Caco-2 (cell line): ENCODE data around the gene FRAS1. TPM values are rescaled to one million over a fixed set of nuclear protein-coding genes. Genes with fewer than 3 reads are reported as not detected.

Source experiments
- BruUV-seq: library from RNA; stranded (reverse); fragments of 400-500 nt; replicated peaks from 2 replicates; lab custom pipeline; 2021; lab: Mats Ljungman, UMichigan
- CTCF ChIA-PET: fragments of 300-600 bp; sonication (Branson Sonifier 250); formaldehyde crosslinking; loops from one replicate; lab custom pipeline; 2022; ENCODE audit warnings: antibody characterized with exemption; lab: Charles Lee
- POLR2A ChIA-PET: fragments of 300-600 bp; sonication (Branson Sonifier 250); formaldehyde crosslinking; loops from one replicate; lab custom pipeline; 2022; ENCODE audit warnings: antibody characterized with exemption; lab: Charles Lee
- DNase-seq, 2 experiments: peaks; one replicate each; pipeline versions ENCODE4 v3.0.0 to v3.0.0-alpha.2; 2020 to 2022
- H3K27me3 ChIP-seq: replicated peaks from 2 replicates; pipeline ENCODE4 v1.6.0; 2011; ENCODE audit warnings: low read length; ENCODE audit not compliant: control insufficient read depth, insufficient read depth
- H3K36me3 ChIP-seq: 2 replicates; pipeline ENCODE4 v1.5.1; 2011; ENCODE audit warnings: low read length; ENCODE audit not compliant: control insufficient read depth, insufficient read depth
- H3K4me1 ChIP-seq: fragments of 250-450 bp; sonication (Bioruptor Pico); 2 replicates; pipeline ENCODE4 v1.5.1; 2020; ENCODE audit warnings: mild to moderate bottlenecking
- H3K4me3 ChIP-seq: 2 replicates; pipeline ENCODE4 v1.5.1; 2011; ENCODE audit warnings: low read depth, mild to moderate bottlenecking, control low read depth, low read length
- H3K9me3 ChIP-seq: fragments of 250-450 bp; sonication (Bioruptor Pico); 2 replicates; pipeline ENCODE4 v1.5.1; 2020; ENCODE audit warnings: mild to moderate bottlenecking, moderate library complexity
- H3K27ac Mint-ChIP-seq: one replicate; pipeline ENCODE4 v1.8.0; 2022; ENCODE audit warnings: mixed read lengths; ENCODE audit not compliant: unreplicated experiment
- H3K27me3 Mint-ChIP-seq: one replicate; pipeline ENCODE4 v1.8.0; 2022; ENCODE audit warnings: mixed read lengths; ENCODE audit not compliant: insufficient read depth, unreplicated experiment
- H3K36me3 Mint-ChIP-seq: one replicate; pipeline ENCODE4 v1.8.0; 2022; ENCODE audit warnings: mild to moderate bottlenecking, mixed read lengths; ENCODE audit not compliant: insufficient read depth, unreplicated experiment
- H3K4me1 Mint-ChIP-seq: one replicate; pipeline ENCODE4 v1.8.0; 2022; ENCODE audit warnings: low read depth, mixed read lengths; ENCODE audit not compliant: unreplicated experiment
- H3K4me3 Mint-ChIP-seq: one replicate; pipeline ENCODE4 v1.8.0; 2022; ENCODE audit warnings: mild to moderate bottlenecking, moderate library complexity, mixed read lengths; ENCODE audit not compliant: unreplicated experiment
- H3K9me3 Mint-ChIP-seq: one replicate; pipeline ENCODE4 v1.8.0; 2022; ENCODE audit warnings: mixed read lengths; ENCODE audit not compliant: unreplicated experiment
- intact Hi-C: fragments of 100-400 bp; cut with micrococcal nuclease; formaldehyde crosslinking; loops from one replicate; pipeline ENCODE4 v1.10.0; 2022; ENCODE audit not compliant: unreplicated experiment
- total RNA-seq: library from RNA; stranded (reverse); gene quantifications from 2 replicates; pipeline ENCODE4 v1.2.3, GENCODE V29; 2022
- TF ChIP-seq, protein P1 (sequence below), 2 experiments: fragments of 200-600 bp in 1 of 2; IDR thresholded peaks; 1 replicate in 1 of 2; 2 replicates in 1 of 2; pipeline versions ENCODE4 v1.5.1 to v1.8.0; 2011 to 2022; ENCODE audit warnings: antibody characterized with exemption in 1 of 2, control low read depth in 1 of 2, inconsistent platforms in 1 of 2, low read depth in 1 of 2, low read length in 1 of 2, mild to moderate bottlenecking in 1 of 2, moderate library complexity in 1 of 2; ENCODE audit not compliant: insufficient read depth in 1 of 2, severe bottlenecking in 1 of 2, unreplicated experiment in 1 of 2

Gene FRAS1
- total RNA-seq, 1 experiment from 2014 or later = 40.8 TPM

DNA sequence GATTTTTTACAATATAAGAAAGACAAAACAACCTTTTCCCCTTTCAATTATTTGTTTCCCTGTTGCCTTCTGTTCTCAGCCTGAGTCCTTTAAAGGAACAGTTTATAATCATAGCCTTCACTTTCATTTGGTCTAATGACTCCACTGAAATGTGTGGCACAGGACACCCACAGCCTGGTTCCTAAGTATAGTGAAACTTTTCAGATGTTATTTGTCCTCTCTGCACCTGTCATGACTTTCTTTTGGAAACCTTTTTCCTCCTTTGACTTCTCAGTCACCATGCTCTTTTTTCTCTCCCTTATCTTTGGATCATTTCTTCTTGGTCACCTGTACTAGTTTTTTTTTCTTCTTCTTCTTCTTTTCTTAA lies 256.6 kb downstream of the FRAS1 start:
- intact Hi-C loops = no loop called here

GRCh38 chr4:78318126-78318525 lies 261.0 kb downstream of the FRAS1 start:
- POLR2A ChIA-PET = no interaction called here
- H3K4me1 Mint-ChIP-seq = no peaks in the 10 kb centered on the region
- no peaks in the 10 kb centered on the region for H3K36me3 ChIP-seq
- no peaks in the 10 kb centered on the region for H3K27me3 ChIP-seq
- H3K27me3 Mint-ChIP-seq = no peaks in the 10 kb centered on the region
- BruUV-seq = no TSS peak
- CTCF ChIA-PET = no interaction called here
- H3K27ac Mint-ChIP-seq = no peak overlapping the region
- intact Hi-C loops = no loop called here
- H3K9me3 ChIP-seq = no peaks in the 10 kb centered on the region
- H3K4me3 ChIP-seq = no peak overlapping the region
- no peak overlapping the region for H3K4me3 Mint-ChIP-seq
- H3K4me1 ChIP-seq = no peaks in the 10 kb centered on the region
- no peaks in the 10 kb centered on the region for H3K9me3 Mint-ChIP-seq
- DNase-seq = no peak
- H3K36me3 Mint-ChIP-seq = peaks cover 13% of the 10 kb centered on the region
- TF ChIP-seq, protein P1, sequence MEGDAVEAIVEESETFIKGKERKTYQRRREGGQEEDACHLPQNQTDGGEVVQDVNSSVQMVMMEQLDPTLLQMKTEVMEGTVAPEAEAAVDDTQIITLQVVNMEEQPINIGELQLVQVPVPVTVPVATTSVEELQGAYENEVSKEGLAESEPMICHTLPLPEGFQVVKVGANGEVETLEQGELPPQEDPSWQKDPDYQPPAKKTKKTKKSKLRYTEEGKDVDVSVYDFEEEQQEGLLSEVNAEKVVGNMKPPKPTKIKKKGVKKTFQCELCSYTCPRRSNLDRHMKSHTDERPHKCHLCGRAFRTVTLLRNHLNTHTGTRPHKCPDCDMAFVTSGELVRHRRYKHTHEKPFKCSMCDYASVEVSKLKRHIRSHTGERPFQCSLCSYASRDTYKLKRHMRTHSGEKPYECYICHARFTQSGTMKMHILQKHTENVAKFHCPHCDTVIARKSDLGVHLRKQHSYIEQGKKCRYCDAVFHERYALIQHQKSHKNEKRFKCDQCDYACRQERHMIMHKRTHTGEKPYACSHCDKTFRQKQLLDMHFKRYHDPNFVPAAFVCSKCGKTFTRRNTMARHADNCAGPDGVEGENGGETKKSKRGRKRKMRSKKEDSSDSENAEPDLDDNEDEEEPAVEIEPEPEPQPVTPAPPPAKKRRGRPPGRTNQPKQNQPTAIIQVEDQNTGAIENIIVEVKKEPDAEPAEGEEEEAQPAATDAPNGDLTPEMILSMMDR (IDR thresholded peaks at IDR 0.05; ENCODE audit: insufficient read depth in 1 of 2, low read depth in 1 of 2, low read length in 1 of 2, severe bottlenecking in 1 of 2, unreplicated experiment in 1 of 2) = no peak

More for the DNA sequence above, 256.6 kb downstream of the FRAS1 start:
- no TSS peak for BruUV-seq
- Histone ChIP-seq H3K27me3 (no peaks in the 10 kb centered on the region), H3K4me3 (no peak overlapping the region), H3K9me3 (no peaks in the 10 kb centered on the region), H3K36me3 (no peaks in the 10 kb centered on the region), H3K4me1 (no peaks in the 10 kb centered on the region)
- Mint-ChIP-seq H3K4me3 (no peak overlapping the region), H3K9me3 (no peaks in the 10 kb centered on the region), H3K27me3 (no peaks in the 10 kb centered on the region), H3K36me3 (peaks cover 19% of the 10 kb centered on the region), H3K4me1 (no peaks in the 10 kb centered on the region), H3K27ac (no peak overlapping the region)
- CTCF ChIA-PET = no interaction called here
- TF ChIP-seq, protein P1 (IDR thresholded peaks at IDR 0.05; ENCODE audit: insufficient read depth in 1 of 2, low read depth in 1 of 2, low read length in 1 of 2, severe bottlenecking in 1 of 2, unreplicated experiment in 1 of 2) = no peak
- POLR2A ChIA-PET = no interaction called here
- DNase-seq = no peak

- no peak overlapping the region for H3K4me3 ChIP-seq
- Mint-ChIP-seq H3K9me3 (no peaks in the 10 kb centered on the region), H3K27me3 (no peaks in the 10 kb centered on the region), H3K4me3 (no peak overlapping the region), H3K27ac (no peak overlapping the region), H3K36me3 (peaks cover 13% of the 10 kb centered on the region), H3K4me1 (peaks cover 2% of the 10 kb centered on the region)
- H3K27me3 ChIP-seq = no peaks in the 10 kb centered on the region
- DNase-seq = no peak
- BruUV-seq = no TSS peak
- POLR2A ChIA-PET = no interaction called here
- no peaks in the 10 kb centered on the region for H3K4me1 ChIP-seq
- intact Hi-C loops = no loop called here
- CTCF ChIA-PET = no interaction called here
- TF ChIP-seq, protein P1 (IDR thresholded peaks at IDR 0.05; ENCODE audit: insufficient read depth in 1 of 2, low read depth in 1 of 2, low read length in 1 of 2, severe bottlenecking in 1 of 2, unreplicated experiment in 1 of 2) = no peak
- no peaks in the 10 kb centered on the region for H3K36me3 ChIP-seq
- H3K9me3 ChIP-seq = no peaks in the 10 kb centered on the region
These were observed 263.3 kb downstream of the FRAS1 start for GRCh38 chr4:78320349-78320935.
